Amniotic epithelial cell (primary cell): ENCODE data around the gene SERTAD3.
"Not testable (repeated sequence)": the region's sequence is repeated elsewhere in the genome, so short reads cannot be mapped to it uniquely, and the experiment has no call there.

Source experiments
- DNase-seq: peaks from one replicate; pipeline ENCODE4 v3.0.0-alpha.2; 2010; ENCODE audit warnings: low read depth

The SERTAD3 gene

GRCh38 chr19:40457953-40458596, 13.9 kb upstream of the SERTAD3 start:
- DNase-seq = no peak

GRCh38 chr19:40457048-40457447, 12.9 kb upstream of the SERTAD3 start:
- no peak for DNase-seq

DNA sequence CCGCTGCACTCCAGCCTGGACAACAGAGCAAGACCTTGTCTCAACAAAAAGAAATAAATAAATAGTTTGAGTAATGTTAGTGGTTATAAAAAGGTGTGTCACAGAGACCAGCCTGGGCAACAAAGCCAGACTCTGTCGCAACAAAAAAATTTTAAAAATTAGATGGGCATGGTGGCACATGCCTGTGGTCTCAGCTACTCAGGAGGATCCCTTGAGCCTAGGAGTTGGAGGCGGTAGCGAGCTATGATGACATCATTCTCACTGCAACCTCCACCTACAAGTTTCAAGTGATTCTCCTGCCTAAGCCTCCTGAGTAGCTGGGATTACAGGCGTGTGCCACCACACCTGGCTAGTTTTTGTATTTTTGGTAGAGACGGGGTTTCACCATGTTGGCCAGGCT, 9.8 kb upstream of the SERTAD3 start:
- DNase-seq = peak; percentile 33

DNA sequence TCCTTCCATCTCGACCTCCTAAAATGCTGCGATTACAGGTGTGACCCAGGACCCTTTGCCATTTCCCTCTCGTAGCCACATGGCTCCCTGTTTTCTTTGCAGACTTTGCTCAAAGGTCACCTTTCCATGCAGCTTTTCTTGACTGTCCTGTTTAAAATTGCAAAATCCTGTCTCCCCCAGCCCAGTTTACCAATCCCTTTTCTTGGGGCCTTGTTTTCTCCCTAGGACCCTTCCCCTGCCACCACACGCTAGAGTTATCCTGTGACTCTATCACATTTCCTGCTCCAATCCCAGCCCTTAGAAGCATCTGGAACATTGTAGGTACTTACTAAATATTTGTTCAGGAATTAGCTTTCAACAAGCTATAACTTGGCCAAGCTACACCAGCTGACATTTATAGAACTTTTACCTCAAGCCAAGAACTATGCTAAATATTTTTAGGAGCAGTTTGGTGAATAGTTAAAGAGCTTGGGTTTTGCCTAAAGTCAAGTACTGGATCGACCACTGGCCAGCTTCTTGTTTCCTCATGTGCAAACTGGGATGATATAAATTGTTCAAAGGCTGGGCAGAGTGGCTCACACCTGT, 9.1 kb upstream of the SERTAD3 start:
- DNase-seq = no peak

GRCh38 chr19:40452016-40452415, 7.9 kb upstream of the SERTAD3 start:
- DNase-seq = no peak

DNA sequence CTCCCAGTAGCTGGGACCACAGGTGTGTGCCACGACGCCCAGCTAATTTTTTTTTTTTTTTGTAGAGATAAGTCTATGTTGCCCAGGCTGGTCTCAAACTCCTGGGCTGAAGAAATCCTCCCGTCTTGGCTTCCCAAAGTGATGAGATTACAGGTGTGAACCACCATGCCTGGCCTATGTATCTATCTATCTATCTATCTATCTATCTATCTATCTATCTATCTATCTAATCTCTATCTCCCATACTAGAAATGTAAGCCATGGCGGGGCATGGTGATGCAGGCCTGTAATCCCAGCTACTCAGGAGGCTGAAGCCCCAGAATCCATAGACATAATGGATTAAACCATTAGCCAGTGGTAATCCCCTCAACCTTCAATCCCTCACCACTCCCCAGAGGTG, 6.5 kb upstream of the SERTAD3 start:
- DNase-seq = no peak

DNA sequence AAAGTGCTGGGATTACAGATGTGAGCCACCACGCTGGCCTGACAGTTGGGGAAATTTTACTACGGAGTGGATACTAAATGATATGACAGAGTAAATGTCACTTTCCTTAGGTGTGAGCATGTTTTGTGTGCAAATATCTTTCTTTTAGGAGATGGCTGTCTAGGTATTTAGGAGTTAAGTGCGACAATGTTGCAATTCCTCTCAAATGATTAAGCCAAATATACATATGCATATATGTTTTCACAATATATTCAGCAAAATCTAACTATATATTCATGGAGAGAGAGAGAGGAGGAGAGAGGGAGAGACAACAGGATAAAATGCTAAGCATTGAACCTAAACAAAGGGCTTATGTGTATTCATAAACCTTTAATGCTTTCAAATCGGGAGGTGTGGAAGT, 5.4 kb upstream of the SERTAD3 start:
- DNase-seq = no peak

DNA sequence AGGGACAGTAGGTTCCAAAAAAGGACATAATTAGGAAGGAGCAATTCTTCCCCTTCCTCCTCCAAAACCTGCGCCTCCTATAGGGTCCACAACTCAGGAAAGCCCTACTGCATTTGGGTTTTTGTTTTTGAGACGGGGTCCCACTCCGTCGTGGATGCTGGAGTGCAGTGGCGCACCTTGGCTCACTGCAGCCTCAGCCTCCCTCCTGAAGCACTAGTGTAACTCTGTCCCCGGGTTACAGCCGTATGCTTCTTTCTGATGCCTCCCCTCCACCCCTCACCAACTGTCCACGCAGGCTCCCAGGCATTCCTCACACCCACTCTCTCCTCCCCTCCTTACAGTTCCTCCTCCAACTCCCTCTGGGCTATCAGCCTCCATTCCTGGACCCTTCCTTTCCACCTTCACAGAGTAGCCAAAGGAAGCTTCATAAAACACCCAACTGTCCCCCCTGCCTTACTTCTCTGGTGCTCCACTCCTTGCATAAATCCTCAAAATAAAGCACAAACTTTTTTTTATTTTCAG, 2.2 kb upstream of the SERTAD3 start:
- DNase-seq = no peak

GRCh38 chr19:40445780-40446262, 1.7 kb upstream of the SERTAD3 start:
- DNase-seq = peak; percentile 27

GRCh38 chr19:40444825-40445312, 734 bp upstream of the SERTAD3 start:
- DNase-seq = no peak

- DNase-seq = peak; percentile 99
Measured at GRCh38 chr19:40443131-40443999, 770 bp downstream of the SERTAD3 start.

GRCh38 chr19:40442328-40443130, 1.6 kb downstream of the SERTAD3 start:
- no peak for DNase-seq

- no peak for DNase-seq
Measured at GRCh38 chr19:40441719-40442253, 2.3 kb downstream of the SERTAD3 start.

- DNase-seq = no peak
Measured at GRCh38 chr19:40438284-40438683, 5.9 kb downstream of the SERTAD3 start.

GRCh38 chr19:40433391-40434216, 10.5 kb downstream of the SERTAD3 start:
- peak; percentile 92 for DNase-seq

GRCh38 chr19:40432760-40433159, 11.4 kb downstream of the SERTAD3 start:
- not testable (repeated sequence) for DNase-seq

DNA sequence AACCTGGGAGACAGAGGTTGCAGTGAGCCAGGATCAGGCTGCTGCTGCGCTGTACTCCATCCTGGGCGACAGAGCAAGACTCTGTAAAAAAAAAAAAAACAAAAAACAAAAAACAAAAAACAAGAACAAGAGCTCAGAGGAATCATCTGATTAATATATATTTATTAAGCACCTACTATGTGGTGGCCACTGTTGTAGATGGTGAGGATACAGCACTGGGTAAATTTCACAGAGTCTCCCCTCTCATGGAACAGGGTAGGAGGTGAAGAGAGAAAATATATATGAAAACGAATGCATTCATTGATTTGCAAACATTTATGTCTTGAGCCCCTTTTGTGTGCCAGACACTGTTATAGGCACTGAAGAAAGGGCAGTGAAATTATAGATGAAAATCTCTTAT, 12.4 kb downstream of the SERTAD3 start:
- no peak for DNase-seq

DNA sequence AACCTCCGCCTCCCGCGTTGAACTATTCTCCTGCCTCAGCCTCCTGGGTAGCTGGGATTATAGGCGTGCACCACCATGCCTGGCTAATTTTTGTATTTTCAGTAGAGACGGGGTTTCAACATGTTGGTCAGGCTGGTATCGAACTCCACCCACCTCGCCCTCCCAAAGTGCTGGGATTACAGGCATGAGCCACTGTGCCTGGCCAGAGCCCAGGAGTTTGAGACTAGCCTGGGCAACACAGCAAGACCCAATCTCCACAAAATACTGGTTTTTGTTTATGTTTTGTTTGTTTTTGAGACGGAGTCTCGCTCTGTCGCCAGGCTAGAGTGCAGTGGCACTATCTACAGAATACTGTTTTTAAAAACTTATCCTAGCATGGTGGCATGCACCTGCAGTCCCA, 13.9 kb downstream of the SERTAD3 start:
- not testable (repeated sequence) for DNase-seq

DNA sequence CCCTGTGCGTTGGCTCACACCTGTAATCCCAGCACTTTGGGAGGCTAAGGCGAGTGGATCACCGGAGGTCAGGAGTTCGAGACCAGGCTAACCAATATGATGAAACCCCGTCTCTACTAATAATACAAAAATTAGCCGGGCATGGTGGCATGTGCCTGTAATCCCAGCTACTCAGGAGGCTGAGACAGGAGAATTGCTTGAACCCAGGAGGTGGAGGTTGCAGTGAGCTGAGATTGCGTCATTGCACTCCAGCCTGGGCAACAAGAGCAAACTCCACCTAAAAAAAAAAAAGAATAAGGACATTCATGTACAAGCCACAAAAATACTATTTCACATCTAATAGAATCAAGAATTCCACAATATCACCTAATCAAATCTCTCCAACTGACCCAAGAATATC, 15.9 kb downstream of the SERTAD3 start:
- DNase-seq = not testable (repeated sequence)
